GM18861 (cell line): ENCODE results near the gene SH2D2A.

Source experiments
- ATAC-seq: cut with Tn5 transposase; IDR thresholded peaks from one replicate; pipeline ENCODE4 v1.9.1; 2021; ENCODE audit not compliant: unreplicated experiment

Gene SH2D2A

DNA sequence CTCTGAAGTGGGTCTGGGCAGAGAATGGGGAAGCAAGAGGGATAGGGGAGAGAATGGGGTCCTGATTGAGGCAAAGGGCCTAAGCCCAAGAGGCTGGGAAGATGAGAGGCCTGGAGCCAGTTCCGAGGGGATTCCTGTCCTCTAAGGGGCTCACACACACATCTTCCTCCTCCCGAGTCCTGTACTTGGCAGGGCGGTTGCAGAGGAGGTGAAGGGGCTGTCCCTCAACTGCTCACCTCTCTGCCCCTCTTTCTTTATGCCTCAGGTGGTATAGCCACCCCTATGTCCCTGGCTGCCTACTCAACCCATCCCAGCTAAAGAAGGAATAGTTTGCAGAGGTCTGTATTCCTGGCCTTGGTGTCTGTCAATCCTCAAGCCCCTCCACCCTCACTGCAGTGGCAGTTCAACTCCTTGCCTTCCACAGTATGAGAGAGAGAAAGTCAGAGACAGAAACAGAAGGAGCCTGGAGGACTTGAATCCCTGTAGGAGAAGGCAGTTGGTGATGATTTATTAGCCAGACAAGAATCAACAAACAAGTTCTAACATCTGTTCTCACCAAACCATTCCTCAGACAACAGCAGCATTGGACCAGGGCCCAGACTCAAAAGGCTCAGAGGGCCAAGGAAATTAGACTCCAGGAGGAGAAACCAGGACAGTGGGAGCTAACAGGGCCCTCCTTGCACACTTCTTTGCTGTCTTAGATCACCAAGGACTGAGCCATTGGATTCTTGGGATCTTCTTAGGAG, 10.7 kb downstream of the SH2D2A start:
- no peak for ATAC-seq

DNA sequence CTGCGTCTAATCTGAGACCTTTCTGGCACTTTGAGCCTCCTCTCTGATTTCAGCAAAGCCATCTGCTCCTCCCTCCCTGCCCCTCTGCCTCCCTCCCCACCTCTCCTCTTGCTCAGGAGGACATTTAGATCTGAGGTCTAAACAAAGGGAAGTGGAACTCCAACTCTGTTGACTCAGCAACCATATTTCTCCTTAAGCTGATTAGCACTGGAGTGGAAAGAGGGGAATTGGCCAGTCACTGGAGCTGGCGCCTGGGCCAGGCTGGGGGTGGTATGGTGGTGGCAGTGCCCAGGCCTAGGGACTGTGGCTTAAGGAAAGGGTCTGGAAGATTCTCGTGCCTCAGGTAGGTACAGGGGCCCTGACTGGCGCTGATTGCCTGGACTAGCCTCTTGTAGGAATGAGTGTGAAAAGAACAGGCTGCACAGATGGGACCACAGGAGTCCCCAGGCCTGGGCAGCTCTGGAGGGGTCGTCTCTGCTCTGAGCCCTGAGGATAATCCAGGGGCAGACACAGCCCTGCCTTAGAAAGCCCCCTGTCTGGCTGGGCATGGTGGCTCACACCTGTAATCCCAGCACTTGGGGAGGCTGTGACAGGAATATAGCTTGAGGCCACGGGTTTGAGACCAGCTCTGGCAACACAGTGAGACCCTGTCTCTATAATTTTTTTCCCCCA, 11.9 kb downstream of the SH2D2A start:
- no peak for ATAC-seq

DNA sequence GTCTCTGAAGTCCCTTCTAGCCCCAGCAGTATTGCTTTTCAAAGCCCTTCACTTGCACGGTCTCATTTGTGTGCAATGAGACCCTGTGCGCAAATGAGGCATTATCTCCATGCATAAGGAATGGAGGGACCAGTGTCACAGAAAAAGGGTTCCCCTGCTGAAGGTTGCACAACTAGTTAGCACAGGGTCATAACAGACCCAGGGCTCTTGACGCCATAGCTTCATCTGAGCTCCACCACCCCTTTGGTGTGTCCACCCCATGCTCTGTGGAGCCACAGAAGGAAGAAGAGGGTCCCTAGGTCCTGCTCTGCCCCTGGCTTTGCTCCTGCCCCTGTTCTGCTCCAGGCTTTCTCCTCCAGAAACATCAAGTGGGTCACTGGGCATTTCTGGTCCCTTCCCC, 12.6 kb downstream of the SH2D2A start:
- no peak for ATAC-seq

DNA sequence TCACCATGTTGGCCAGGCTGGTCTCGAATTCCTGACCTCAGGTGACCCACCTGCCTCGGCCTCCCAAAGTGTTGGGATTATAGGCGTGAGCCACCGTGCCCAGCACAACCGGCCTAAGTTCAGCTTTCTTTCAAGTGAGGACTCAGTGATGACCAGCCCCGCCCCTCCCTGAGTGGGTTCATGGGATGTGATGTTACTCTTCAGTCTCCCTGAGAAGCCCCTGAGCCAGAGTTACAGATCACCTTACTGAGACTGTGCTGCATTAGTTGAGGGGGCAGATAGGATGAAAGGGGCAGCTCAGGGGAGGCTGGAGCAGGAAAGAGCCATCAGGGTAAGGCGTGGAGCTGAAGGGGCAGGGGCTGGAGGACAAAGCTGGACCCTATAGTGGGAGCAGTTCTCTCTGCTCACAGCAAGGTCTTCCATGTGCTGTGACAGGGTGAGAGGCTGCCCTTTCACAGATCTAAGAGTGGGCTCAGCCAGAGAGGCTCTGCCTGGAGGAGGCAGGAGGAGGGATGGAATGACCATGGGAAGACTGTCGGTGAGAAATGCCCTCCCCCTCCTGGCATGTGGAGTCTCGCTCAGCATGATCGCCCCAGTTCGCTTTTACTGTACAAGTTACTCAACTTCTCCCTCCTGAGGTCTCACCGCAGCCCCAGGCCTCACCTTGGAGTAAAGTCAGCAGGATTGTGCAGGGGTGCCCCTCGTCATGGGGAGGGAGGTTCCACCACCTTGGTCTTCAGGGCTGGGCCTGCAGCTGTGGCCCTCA, 13.4 kb downstream of the SH2D2A start:
- ATAC-seq = no peak

DNA sequence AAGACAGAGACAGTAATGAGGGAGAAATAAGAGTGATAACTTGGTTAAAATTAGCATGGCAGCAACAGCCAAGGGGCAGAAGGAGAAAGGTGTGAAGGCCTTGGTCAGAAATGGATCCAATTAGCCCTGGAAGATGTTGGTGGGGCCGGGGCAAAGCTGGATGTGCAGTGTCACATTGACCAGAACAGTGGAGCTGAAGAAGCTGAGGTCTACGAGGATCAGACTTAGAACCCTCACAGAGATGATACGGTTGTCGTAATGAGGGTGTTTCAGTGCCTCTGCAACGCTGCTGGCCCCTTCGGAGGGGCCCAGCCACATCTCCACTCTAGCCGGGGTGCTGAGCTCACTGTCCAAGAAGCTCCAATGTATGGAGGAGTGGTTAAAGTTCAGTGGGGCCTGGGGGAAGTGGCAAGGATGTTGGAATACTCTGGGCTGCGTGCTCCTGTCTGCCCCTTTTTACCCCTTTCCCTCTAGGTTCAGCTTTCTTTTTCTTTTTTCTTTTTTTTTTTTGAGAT, 14.2 kb downstream of the SH2D2A start:
- ATAC-seq = no peak

DNA sequence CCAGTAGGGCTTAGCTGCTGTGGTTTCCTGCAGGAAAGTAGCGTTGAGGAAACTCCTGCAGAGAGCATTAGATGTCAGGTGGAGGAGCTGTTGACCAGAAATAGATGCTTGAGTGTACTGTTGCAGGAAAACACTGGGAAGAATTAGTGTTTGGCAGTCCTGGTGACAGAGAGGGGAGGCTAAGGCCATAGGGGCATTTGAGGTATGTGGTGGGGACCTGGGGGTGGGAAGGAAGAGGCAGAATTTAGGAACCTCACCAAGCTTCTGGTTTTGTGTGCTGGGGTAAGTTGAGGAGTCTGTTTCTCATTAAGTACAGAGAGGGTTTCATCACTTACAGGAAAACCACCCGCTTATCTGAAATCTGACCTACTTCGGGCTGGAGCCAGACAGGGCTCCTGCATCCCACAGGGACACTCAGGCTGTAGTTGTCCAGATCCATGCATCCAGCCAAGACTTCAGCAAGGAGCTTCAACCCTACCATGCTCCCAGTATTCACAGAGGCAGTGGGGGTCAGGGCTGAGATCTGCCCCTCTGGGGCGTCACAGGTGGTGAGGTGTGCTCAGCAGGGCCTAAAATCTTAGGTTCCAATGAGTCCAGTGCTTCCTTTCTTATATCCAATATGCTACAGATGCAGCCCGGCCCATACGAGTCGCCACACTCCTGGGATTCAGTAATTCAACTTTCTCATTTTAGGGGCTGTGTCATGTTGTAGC, 15.1 kb downstream of the SH2D2A start:
- no peak for ATAC-seq

DNA sequence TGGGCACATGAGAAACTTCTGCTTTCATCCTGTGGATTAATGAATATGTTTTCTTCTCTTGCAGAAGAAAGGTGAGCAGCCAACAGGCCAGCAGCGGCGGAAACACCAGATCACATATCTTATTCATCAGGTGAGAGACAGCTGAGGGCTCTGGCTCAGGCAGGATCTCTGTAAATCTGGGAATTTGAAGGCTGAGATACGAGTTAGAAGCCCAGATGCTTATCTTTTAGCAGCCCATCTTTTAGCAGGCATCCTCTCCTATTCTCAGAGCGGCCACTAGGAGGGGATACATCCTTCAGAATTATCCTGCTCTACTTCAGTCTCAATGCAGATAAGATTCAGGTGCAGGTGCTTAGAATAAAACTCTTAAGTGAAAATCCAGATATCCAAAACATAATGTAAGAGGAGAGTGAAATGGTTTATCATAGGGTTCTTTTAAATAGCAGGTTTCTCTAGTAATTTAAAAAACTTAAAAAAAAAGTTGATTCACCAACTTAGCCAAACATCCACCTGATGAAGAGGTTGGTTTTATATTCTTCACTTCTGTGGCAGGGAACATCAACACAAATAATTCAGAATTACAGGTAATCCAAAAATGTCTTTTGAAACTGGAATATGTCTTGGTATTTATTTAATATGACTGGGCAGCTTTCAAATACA, 19.3 kb downstream of the SH2D2A start:
- ATAC-seq = no peak

DNA sequence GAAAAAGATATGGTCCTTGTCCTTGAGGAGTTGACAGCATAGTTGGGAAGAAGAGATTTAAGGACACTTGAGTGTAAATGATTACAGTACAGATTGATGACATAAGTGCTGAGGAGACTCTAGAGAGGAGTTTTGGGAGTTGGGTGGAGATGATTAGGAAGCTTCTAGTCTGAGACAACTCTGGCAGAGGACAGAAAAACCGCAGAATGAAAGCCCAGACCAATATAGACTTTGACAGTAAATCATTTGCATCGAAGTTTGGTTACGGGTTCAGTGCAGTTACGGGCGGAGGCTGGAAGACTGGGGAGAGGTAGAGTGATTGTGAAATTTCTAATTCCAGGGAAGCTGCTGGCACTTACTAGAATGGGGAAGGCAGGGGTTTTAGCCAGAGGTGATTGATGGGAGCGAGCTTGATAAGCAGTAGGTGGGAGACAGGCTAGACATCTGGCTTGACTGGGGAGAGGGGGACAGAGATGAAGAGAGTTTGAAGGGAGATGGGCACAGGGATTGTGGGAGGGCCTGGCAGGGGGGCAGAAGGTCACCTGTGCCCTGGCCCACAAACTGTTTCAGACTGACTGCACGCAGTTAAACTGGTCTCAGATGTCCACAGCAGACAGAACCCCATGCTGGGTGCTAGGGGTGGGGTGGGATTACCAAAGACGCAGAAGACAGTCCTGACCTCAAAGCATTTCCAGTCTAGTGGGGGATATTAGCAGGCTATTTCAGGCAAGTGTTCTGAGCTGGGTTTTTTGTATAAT, 20.1 kb downstream of the SH2D2A start:
- no peak for ATAC-seq

DNA sequence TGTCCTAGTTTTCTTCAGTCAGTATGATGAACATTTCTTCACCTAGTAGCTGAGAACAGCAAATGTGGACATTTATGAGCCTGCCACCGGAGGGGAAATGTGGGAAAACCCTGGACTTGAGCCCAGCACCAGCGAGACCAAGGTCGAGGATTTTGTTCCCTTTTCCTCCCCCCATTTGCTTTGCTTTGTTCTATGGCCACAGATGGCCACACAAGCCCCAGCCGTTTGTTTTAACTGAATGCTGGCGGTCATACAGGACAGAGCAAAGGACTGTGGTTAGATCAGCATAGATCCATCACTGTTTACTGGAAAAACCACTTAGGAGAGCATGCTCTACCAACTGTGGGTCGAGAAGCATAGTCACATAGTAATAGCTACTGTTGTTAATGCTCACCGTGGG, 20.9 kb downstream of the SH2D2A start:
- ATAC-seq = no peak

DNA sequence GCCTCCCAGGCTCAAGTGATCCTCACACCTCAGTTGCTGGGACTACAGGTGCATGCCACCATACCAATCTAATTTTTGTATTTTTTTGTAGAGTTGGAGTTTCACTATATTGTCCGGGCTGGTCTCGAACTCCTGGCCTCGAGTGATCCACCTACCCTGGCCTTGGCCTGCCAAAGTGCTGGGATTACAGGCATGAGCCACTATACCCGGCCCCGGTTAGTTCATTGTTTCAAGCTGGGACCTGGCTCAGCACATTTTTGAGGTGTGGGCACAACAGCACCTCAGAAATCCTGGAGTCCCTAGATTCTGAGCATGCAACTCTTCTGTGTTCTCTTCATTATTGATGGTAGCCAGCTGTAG, 21.3 kb downstream of the SH2D2A start:
- no peak for ATAC-seq

DNA sequence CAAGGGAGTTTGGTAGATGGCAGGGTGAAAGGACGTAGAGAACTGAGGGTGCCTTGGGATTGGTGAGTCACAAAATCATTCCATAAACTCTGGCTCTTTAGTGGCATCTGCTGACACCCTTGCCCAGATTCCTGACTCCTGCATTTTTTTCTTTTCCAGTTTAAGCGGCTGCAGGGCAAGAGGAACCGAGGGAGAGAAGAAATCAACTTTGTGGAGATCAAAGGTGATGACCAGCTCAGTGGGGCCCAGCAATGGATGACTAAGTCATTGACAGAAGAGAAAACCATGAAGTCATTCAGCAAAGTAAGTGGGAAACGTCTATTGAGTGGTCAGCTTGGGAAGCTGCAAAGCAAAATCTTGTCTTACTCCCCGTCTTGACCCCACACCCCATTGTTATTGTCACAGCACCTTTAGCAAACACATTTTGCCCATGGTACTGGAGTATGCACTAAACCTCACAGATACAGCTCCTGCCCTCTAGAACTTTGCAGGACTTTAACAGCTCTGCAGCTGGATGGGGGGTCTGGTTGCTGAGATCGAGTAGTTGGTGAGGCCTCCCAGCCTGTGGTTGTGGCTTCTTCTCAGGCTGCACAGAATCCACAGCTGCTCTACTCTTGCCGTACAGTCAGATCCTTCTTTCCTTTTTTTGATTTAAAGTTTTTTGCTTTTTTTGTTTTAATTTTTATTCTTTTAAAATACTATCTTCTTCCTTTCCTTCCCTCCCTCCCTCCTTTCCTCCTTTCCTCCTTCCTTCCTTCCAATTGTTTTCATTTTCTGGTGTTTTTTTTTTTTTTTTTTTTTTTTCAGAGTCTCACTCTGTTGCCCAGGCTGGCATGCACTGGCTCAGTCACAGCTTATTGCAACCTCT, 21.9 kb downstream of the SH2D2A start:
- no peak for ATAC-seq

DNA sequence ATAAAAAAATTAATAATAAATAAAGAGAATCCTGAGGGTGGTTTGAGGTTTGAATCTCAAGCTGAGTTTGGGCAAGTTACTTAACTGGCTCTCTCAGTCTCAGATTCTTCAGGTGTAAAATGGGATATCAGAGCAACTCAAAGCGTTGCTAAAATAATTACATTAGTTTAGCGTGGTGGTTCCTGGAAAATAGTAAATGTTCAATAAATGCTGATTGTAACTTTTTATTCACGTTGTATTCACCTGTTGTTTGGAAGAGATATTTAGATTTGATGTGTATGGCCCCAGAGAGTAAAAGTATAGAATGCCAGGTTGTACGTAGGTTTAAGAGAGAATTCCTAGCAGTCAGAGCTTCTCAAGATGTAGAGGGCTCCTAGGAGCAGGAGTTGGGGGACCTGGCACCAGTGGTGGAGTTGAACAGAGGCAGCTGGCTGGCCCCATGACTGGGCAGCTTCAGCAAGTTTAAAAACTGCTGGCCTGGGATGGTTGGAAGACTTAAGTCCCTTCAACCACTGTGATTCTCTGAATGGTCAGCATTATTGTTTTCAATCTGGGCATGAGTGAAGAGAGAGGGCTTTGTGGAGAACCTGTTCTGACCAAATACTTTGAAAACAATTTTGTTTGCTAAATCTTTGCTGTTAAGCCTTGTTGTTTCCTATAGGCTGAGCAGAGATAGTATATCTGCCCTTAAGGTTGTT, 26.9 kb downstream of the SH2D2A start:
- no peak for ATAC-seq

DNA sequence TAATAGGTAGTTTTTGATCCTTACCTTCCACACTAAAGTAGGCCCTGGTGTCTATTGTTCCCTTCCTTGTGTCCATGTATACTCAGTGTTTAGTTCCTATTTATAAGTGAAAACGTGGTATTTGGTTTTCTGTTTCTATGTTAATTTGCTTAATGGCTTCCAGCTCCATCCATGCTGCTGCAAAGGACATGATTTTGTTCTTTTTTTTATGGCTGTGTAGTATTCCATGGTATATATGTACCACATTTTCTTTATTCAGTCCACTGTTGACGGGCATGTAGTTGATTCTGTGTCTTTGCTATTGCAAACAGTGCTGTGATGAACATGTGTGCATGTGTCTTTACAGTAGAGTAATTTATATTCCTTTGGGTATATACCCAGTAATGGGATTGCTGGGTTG, 28.5 kb downstream of the SH2D2A start:
- no peak for ATAC-seq

DNA sequence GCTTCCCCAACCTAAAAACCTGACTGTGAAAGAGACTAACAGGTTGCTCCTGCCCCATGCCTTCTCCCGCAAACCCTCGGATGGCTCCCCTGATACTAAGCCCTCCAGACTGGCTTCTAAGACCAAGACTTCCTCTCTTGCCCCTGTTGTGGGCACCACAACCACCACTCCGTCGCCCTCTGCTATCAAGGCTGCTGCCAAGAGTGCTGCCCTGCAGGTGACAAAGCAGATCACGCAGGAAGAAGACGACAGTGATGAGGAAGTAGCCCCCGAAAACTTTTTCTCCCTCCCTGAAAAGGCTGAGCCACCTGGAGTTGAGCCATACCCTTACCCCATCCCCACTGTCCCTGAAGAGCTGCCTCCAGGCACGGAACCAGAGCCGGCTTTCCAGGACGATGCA, 30.0 kb downstream of the SH2D2A start:
- no peak for ATAC-seq

DNA sequence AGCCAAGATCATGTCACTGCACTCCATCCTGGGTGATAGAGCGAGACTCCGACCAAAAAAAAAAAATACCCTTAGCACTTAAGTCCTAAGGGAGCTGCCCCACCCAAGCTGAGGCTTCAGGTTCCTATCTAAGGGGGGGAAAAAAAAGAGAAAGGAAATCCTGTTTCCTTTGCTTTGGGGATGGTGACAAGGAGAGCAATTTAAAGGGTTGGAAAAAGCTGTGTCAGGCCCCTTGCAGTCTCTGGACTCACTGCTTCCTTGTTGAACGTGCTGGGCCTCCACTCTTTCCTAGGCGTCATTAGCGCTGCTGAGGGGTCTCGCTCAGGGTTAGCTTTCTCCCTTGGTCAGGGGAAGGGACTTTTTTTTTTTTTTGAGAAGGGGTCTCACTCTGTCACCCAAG, 31.2 kb downstream of the SH2D2A start:
- ATAC-seq = no peak

DNA sequence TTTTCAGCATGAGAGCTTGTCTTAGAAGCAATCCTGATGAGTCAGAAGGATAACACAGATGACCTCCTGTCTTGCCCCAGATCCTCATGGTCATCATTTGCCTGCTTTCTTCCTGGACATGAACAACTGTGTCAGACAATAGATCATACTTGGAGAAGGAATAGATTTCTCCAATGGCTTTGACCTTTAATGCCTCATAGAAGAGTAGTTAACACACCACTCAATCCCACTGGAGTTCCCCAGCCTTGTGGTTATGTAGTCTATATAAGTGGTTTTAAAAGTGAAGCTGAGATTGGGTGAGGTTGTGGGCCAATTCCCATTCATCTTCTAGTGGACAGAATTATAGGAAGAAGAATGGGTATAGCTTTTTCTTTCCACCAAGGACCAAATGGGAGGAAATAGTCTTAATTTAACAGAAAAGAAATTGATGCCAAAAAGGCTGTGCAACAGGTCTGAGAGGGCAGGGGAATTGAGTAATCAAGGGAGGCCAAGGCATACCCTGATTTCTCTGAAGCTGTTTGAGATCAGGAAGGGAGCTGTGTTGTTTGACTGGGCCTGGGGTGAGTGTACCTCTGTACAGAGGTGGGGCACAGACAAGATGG, 35.0 kb downstream of the SH2D2A start:
- no peak for ATAC-seq

DNA sequence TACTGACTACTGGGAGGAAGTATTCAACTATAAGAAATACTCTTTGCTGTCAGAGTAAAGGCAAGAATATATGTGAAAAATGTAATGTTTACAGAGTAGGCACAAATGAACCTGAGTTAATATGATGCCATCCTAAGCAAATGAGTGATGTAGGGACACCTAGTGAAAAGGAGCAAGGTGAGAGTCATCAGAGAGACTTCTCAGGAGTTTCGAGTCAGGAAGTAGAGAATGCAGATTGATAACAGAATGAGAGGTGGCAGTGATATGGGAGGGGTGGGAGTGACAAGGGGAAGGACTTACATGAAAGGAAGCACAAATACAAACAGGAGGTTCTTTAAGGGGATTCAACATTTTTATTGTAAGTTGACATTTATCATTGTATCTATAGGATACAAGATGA, 39.1 kb downstream of the SH2D2A start:
- ATAC-seq = no peak

DNA sequence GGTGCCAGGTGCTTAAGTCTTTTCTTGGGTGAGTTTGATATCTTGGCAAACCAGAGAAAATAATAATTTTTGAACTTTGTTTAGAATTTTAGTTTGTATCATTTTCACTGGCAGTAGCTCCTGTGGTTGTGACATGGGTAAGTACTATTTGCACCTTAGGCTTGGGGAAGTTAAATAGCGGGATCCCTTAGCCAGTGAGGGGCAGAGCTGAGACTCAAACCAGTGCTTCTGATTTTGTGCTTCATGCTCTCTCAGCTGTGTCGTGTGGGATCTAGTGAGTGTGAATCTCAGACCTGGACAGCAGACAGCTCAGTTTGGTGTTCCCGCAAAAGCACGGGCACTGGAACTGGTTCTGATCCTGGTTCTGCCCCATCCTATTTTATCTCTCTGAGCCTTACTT, 39.7 kb downstream of the SH2D2A start:
- ATAC-seq = no peak
